Posterior vena cava (tissue), 2 donors: ENCODE results near the gene CFAP161. TPM values are rescaled to one million over a fixed set of nuclear protein-coding genes. Genes with fewer than 3 reads are reported as not detected.
"Not testable (repeated sequence)": the region's sequence is repeated elsewhere in the genome, so short reads cannot be mapped to it uniquely, and the experiment has no call there.

Source experiments
- DNase-seq: peaks from one replicate; pipeline ENCODE4 v3.0.0-alpha.2; 2020; ENCODE audit warnings: low spot score
- intact Hi-C, 2 donors: fragments of 100-400 bp; cut with DNase I; formaldehyde crosslinking; loops; one replicate each; pipeline versions ENCODE4 v1.14.1 to v1.14.2; 2022 to 2023
- total RNA-seq, 2 donors: library from RNA; stranded (reverse); fragmentation: NEBNext Ultra II Directional; extraction: Animal tissue kit (Norgen Biotek cat#: 25700); gene quantifications; one replicate each; pipeline ENCODE4 v1.2.1, GENCODE V29; 2021
- donor health status: DM: yes; HTN: yes; CAD: no.
- donor health status: DM: yes; HTN: yes; CAD: no.

The CFAP161 gene
- total RNA-seq, 2 donors from 2014 or later = 0.52 TPM; not detected in 1

GRCh38 chr15:81101894-81102815, 31.9 kb upstream of the CFAP161 start:
- intact Hi-C loops = loop anchor here in 1 of 2 donors (10.0 kb wide), 1 partner anchor 163 kb away; no protein-coding TSS in a partner anchor
- DNase-seq = no peak

- intact Hi-C loops = loop anchor here in 1 of 2 donors (10.0 kb wide), 1 partner anchor 161 kb away; no protein-coding TSS in a partner anchor
- DNase-seq = no peak
Observed at GRCh38 chr15:81103857-81104256, 30.2 kb upstream of the CFAP161 start.

- no peak for DNase-seq
- intact Hi-C loops = loop anchor here (5.0 to 10.0 kb wide), 2 partner anchors 159 to 162 kb away; no protein-coding TSS in a partner anchor
Observed at GRCh38 chr15:81105545-81105944, 28.5 kb upstream of the CFAP161 start.

- no peak for DNase-seq
- intact Hi-C loops = loop anchor here (5.0 to 10.0 kb wide), 2 partner anchors 158 to 161 kb away; no protein-coding TSS in a partner anchor
Observed at GRCh38 chr15:81106560-81106959, 27.5 kb upstream of the CFAP161 start.

- DNase-seq = no peak
- intact Hi-C loops = loop anchor here (5.0 to 10.0 kb wide), 2 partner anchors 157 to 159 kb away; no protein-coding TSS in a partner anchor
Observed at GRCh38 chr15:81107889-81108288, 26.2 kb upstream of the CFAP161 start.

- intact Hi-C loops = loop anchor here (5.0 to 10.0 kb wide), 2 partner anchors 156 to 159 kb away; no protein-coding TSS in a partner anchor
- DNase-seq = no peak
Observed at GRCh38 chr15:81108427-81108826, 25.6 kb upstream of the CFAP161 start.

- intact Hi-C loops = no loop called here
- no peak for DNase-seq
Observed at GRCh38 chr15:81111018-81111417, 23.1 kb upstream of the CFAP161 start.

GRCh38 chr15:81111510-81112470, 22.3 kb upstream of the CFAP161 start:
- DNase-seq = no peak
- intact Hi-C loops = no loop called here

GRCh38 chr15:81113204-81113657, 20.8 kb upstream of the CFAP161 start:
- intact Hi-C loops = no loop called here
- no peak for DNase-seq

GRCh38 chr15:81113861-81114291, 20.2 kb upstream of the CFAP161 start:
- intact Hi-C loops = no loop called here
- no peak for DNase-seq

GRCh38 chr15:81115054-81115939, 18.8 kb upstream of the CFAP161 start:
- intact Hi-C loops = no loop called here
- DNase-seq = no peak

GRCh38 chr15:81117136-81117535, 16.9 kb upstream of the CFAP161 start:
- DNase-seq = no peak
- intact Hi-C loops = no loop called here

GRCh38 chr15:81117581-81117980, 16.5 kb upstream of the CFAP161 start:
- intact Hi-C loops = no loop called here
- DNase-seq = no peak

GRCh38 chr15:81118361-81118760, 15.7 kb upstream of the CFAP161 start:
- intact Hi-C loops = no loop called here

GRCh38 chr15:81120069-81120468, 14.0 kb upstream of the CFAP161 start:
- intact Hi-C loops = no loop called here
- DNase-seq = no peak

More at GRCh38 chr15:81118361-81118760, 15.7 kb upstream of the CFAP161 start:
- no peak for DNase-seq

GRCh38 chr15:81126892-81127291, 7.2 kb upstream of the CFAP161 start:
- intact Hi-C loops = loop anchor here in 1 of 2 donors (1.0 kb wide), 1 partner anchor 24 kb away; no protein-coding TSS in a partner anchor
- DNase-seq = no peak

GRCh38 chr15:81141478-81141877, 7.4 kb downstream of the CFAP161 start:
- intact Hi-C loops, DNase-seq: not testable (repeated sequence)

- intact Hi-C loops = no loop called here
- no peak for DNase-seq
Observed at GRCh38 chr15:81146006-81146405, 11.9 kb downstream of the CFAP161 start.
